T-helper 2 cell treated with Interferon-gamma antibody and Interleukin-4, amounts not matched to agents 100 ng/mL and 5 ng/mL, for 36 hours (primary cell): ENCODE results near the gene TRPV5. TPM values are rescaled to one million over a fixed set of nuclear protein-coding genes. Genes with fewer than 3 reads are reported as not detected.

Experiments
- intact Hi-C: fragments of 100-400 bp; cut with micrococcal nuclease; formaldehyde crosslinking; loops from one replicate; pipeline ENCODE4 v1.15.1; 2023
- total RNA-seq: library from RNA; stranded (reverse); gene quantifications from 2 replicates; pipeline ENCODE4 v1.2.3, GENCODE V29; 2022

TRPV5 gene
- total RNA-seq, 1 donor from 2014 or later, result not detected

- intact Hi-C loops, result no loop called here
Measured at GRCh38 chr7:142887282-142888015, 46.1 kb downstream of the TRPV5 start.

DNA sequence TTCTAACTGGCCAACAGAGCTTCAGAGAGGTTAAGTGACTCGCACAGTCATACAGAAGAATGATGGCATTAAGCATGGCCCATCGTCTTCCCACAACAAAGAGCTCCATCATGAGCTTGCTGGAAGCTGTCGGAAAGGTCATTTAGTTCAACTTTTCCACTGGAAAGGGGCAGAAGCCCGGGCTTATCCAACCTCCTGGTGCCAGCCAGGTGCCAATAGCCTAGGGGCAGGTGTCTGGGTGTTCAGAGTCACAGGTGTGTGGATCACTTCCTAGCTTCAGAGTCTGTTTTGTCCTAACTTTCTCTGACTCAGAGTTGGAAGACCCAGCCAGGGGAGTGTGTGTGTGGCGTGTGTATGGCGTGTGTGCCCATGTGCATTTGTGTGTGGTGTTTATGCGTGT is 46.7 kb downstream of the TRPV5 start:
- intact Hi-C loops, result no loop called here

- intact Hi-C loops, result no loop called here
Measured at GRCh38 chr7:142885311-142886230, 48.0 kb downstream of the TRPV5 start, which contains the start of gene TRPV6. Gene TRPV6 (minus strand): TSS chr7:142885745.

DNA sequence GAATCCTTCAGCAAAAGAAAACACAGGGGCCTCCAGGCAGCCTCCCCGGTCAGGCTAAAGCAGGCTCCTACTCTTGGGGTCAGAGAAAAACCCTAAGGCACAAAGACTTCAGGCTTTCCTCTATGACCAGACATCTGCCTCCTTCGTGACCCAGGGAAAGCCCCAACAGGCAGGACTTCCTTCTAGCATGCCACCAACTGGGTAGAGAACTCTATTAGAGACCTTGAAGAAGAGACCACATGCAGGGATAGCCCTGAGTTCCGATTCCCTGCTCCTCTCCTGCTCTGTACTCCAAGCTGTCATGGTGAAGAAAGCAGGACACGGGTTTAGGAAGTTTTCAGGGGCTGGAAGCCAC is 49.3 kb downstream of the TRPV5 start:
- intact Hi-C loops, result no loop called here

- intact Hi-C loops, result no loop called here
Measured at GRCh38 chr7:142883571-142884285, 49.8 kb downstream of the TRPV5 start.

DNA sequence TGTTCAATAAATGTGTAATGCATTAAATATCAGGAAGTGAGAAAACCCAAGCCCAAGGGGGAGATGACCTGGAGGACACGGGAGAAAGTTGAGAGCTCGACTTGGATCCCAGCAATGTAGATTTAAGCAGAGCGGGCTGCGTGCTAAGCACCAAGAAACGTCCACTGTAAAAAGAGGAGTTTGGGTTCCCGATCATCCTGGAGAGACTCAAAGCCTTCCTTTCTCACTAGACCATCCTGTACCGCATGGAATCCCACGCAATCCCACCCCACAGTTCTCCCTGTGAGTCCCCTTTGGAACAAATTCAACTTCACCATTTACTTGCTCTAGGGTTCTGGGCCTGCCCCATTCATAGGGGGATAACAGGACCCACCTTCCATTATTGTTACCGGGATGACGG is 50.4 kb downstream of the TRPV5 start:
- intact Hi-C loops, result no loop called here

DNA sequence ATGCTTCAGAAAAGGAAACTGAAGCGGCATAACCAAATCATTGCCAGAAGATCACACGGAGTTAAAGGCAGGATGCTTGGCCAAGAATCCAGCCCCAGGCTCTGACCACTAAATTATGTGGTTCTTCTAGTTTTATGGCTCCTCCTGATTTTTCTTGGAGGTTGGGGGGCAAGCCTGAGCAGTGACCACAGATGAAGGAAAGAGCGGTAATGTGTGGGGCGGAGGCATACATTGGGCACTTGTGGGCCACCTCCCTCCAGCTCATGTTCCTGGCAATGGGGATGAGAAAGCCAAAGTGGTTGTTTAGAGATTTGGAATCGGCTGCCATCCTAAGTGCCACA is 51.2 kb downstream of the TRPV5 start:
- intact Hi-C loops, result no loop called here

DNA sequence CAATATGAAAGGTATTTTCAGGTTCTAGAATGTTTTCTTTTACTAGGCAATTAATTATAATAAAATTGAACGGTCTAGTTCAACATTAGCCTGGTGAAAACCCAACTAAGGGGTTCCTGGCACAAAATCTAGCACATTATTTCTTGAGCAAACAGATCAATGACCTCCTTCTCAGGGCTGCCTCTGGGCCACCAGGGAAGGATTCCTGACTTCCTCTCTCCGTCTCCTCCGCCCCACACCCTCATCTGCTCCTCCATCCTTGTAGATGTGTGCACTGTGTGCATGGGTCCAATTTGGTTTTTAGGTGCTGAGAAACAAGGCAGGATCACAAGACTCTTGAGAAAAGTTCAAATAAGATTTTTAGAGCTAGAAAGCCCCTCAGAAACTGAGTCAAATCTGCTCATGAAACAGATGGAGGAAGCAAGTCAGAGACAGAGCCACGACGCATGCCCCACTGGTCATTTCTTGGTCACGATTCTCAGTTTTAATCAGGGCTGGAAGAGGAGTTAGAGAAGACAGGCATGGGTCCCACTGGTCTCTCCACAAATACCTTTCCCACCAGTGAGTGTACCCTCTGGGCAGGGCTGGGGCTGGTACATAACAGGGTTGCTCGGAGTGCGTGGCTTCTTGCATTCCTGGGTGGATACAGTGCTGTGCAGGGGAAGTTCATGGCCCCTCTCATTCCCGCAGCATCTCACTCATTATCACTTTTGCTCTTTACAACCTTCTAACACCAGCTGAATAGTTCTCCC is 51.8 kb downstream of the TRPV5 start:
- intact Hi-C loops, result loop anchor here (2.0 kb wide), 1 partner anchor 121 kb away; no protein-coding TSS in a partner anchor

DNA sequence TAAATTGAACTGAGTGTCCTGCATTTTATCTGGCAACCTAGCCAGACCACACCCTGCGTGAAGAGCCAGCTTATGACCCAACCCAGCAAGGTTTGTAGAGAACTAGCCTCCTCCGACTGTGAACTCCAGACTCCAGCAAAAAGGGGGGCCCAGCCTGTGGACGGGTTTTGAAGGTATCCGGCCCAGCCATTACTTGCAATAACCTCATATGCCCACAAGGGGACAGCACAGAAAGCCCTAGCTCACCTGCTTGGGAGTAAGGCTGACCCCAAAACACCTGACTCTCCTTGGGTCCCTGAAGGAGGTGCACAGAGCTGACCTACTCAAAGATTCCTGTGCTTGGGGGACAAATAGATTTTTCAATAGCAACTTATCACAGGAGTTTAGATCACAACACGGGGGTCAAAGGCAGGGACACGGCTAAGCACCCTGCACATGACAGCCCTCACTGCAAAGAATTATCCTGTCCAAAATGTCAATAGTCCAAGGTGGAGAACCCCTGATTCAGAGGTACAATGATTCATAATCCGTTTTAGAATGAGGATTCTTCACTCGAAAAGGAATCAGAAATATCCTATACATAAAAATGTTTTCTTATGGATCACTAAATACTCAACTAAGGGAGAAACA is 52.6 kb downstream of the TRPV5 start:
- intact Hi-C loops, result loop anchor here (2.0 kb wide), 1 partner anchor 122 kb away; no protein-coding TSS in a partner anchor

DNA sequence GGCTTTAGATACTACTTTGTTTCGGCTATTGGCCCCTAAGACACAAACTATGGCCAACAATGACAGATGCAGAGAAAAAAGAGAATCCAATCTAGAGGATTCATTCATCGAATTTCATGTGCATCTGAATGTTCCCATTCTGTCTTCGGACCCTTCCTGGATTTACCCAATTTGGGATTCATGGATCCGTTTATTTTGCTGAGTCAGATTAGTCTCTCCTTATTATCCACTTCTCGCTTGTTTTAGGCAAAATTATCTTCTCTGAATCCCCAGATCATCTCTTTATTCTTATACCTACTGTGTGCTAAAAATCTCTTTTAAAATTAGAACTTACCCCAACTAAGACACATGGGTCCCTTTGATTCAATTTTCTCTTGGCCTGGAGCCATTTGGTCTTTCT is 54.5 kb downstream of the TRPV5 start:
- intact Hi-C loops, result no loop called here

- intact Hi-C loops, result no loop called here
Measured at GRCh38 chr7:142878315-142878714, 55.2 kb downstream of the TRPV5 start.

GRCh38 chr7:142876991-142877910 is 56.3 kb downstream of the TRPV5 start:
- intact Hi-C loops, result no loop called here

- intact Hi-C loops, result no loop called here
Measured at GRCh38 chr7:142876236-142876960, 57.1 kb downstream of the TRPV5 start.

DNA sequence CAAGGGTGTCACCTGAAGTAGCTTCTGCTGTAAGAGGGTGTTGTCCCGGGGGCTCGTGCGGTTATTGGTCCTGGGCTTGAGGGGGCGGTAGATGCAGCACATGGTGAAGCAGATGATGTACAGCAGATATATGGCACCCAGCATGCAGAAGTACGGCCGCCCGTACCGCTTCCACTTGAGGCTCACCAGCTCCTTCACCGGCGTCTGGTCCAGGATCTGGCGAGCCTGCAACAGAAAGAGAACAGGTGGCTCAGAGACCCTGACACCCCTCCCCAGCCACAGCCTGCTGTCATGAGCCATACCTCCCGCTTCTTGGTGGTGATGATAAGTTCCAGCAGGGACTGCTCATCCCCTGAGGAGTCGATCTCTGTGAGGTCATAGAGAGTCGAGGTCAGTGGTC is 58.1 kb downstream of the TRPV5 start:
- intact Hi-C loops, result no loop called here

DNA sequence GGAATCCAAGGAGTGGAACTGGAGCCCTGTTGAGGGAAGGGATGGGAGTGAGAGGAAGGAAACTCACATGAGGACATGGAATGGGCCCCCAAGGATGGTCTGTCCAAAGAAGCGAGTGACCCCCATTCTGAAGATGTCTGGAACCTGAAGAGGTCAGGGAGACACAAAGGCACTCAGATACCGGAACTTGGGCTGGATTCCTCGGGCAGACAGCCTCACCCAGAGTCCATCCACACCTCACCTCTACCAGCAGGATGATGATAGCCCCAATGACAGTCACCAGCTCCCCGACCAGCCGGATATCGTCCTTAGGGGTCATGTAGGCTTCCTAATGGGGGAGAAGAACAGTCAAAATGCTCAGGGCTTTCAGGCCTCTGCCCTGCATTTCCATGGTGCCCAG is 58.7 kb downstream of the TRPV5 start:
- intact Hi-C loops, result no loop called here

GRCh38 chr7:142874409-142874808 is 59.1 kb downstream of the TRPV5 start:
- intact Hi-C loops, result no loop called here

GRCh38 chr7:142873871-142874270 is 59.7 kb downstream of the TRPV5 start:
- intact Hi-C loops, result no loop called here

DNA sequence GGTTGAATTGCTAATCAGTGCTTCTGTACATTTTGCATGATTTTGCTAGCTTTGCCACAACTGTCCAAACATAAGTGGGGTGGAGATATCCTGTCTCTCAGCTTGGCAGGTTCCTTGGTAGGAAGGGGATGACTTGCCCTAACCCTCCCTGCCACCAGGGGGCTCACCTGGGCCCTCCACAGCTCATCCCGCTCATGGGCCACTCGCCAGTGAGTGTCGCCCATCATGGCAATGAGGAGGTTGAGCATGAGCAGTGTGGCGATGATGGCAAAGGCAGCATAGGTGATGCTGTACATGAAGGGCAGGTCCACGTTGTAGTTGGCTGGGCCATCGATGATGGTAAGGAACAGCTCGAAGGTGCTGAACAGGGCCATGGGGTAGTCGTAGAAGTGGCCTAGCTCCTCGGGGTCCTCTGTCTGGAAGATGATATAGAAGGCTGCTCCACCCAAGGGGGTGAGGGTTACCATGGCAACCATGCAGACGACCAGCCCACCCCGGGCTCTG is 60.2 kb downstream of the TRPV5 start:
- intact Hi-C loops, result no loop called here
